Eye (tissue), 1 donor: ENCODE results near the gene CAPG.
A peak's percentile ranks its signal among the peaks of the same experiment; 100 is the strongest.
"Not testable (repeated sequence)": the region's sequence is repeated elsewhere in the genome, so short reads cannot be mapped to it uniquely, and the experiment has no call there.

ENCODE experiments used
- DNase-seq: peaks from one replicate; pipeline ENCODE4 v3.0.0-alpha.2; 2015

CAPG gene

GRCh38 chr2:85419009-85419675 is 9.0 kb upstream of the CAPG start:
- DNase-seq, result no peak

- DNase-seq, result peak; percentile 93
These were observed 8.2 kb upstream of the CAPG start, which contains the start of gene SH2D6 for GRCh38 chr2:85418132-85419008. TSS of gene SH2D6 (plus strand) at chr2:85418714. CDS start at chr2:85429466, 10,752 bp downstream.

- DNase-seq, result no peak
These were observed 5.9 kb upstream of the CAPG start for GRCh38 chr2:85415980-85416650.

- no peak for DNase-seq
These were observed 4.8 kb upstream of the CAPG start for GRCh38 chr2:85414761-85415553.

GRCh38 chr2:85414421-85414759 is 4.2 kb upstream of the CAPG start:
- not testable (repeated sequence) for DNase-seq

GRCh38 chr2:85413592-85414420 is 3.6 kb upstream of the CAPG start:
- peak; percentile 62 for DNase-seq

- no peak for DNase-seq
These were observed 1.2 kb upstream of the CAPG start for GRCh38 chr2:85411405-85411748.

GRCh38 chr2:85410584-85411404 is 628 bp upstream of the CAPG start:
- no peak for DNase-seq

GRCh38 chr2:85405201-85406059 is 4.7 kb downstream of the CAPG start:
- peak; percentile 27 for DNase-seq

GRCh38 chr2:85401844-85402243 is 8.3 kb downstream of the CAPG start:
- DNase-seq, result no peak

- no peak for DNase-seq
These were observed 8.7 kb downstream of the CAPG start for GRCh38 chr2:85401464-85401805.

- DNase-seq, result no peak
These were observed 9.4 kb downstream of the CAPG start for GRCh38 chr2:85400541-85401463.

GRCh38 chr2:85400023-85400422 is 10.1 kb downstream of the CAPG start:
- DNase-seq, result no peak

GRCh38 chr2:85399183-85399455 is 11.0 kb downstream of the CAPG start:
- DNase-seq, result no peak

GRCh38 chr2:85398426-85399182 is 11.6 kb downstream of the CAPG start:
- no peak for DNase-seq

- no peak for DNase-seq
These were observed 12.2 kb downstream of the CAPG start for GRCh38 chr2:85397925-85398331.

GRCh38 chr2:85396531-85397470 is 13.4 kb downstream of the CAPG start:
- DNase-seq, result peak; percentile 22
